Measurements from ENCODE around the gene IFI27.

IFI27 gene

DNA sequence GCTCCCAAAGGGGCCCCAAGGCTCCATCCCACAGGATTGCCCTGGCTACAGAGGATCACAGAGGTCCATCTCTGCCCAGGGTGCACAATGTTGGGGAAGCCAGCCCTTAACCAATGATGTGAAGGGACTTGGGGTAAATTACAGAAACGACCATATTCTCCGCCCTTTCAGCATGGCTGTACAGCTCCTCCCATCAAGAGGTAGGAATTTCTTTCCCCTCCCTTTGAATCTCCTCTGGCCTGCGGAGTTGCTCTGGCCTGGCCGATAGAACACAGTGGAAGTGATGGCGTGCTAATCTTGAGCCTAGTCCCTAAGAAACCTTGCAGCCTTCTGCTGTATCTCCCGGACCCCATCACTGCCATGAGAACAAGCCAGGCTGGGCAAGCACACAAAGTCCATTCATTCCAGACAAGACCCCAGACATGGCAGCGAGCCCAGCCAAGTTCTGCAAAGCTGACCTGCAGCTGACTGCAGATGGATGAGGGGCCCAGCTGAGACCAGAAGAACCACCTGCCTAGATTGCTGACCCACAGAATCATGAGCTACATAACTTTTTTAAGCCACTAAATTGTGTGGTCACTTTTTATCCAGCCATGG lies 6.9 kb upstream of the IFI27 start:
- H3K4me3 ChIP-seq (ENCODE audit: low read depth, low read length) = no peak overlapping the region
- no peaks in the 10 kb centered on the region for H3K27me3 ChIP-seq (ENCODE audit: insufficient read depth, low read length)
- no peaks in the 10 kb centered on the region for H3K79me2 ChIP-seq (ENCODE audit: control insufficient read depth, insufficient read depth, low read length, unreplicated experiment)
- H2AFZ ChIP-seq (ENCODE audit: low read length, unreplicated experiment) = no peak overlapping the region
- H3K4me1 ChIP-seq (ENCODE audit: control insufficient read depth, insufficient read depth, low read length, unreplicated experiment) = peaks cover 11% of the 10 kb centered on the region
- H3K27ac ChIP-seq (ENCODE audit: low read depth, low read length) = no peak overlapping the region
- no peaks in the 10 kb centered on the region for H3K36me3 ChIP-seq (ENCODE audit: insufficient read depth, low read length)

DNA sequence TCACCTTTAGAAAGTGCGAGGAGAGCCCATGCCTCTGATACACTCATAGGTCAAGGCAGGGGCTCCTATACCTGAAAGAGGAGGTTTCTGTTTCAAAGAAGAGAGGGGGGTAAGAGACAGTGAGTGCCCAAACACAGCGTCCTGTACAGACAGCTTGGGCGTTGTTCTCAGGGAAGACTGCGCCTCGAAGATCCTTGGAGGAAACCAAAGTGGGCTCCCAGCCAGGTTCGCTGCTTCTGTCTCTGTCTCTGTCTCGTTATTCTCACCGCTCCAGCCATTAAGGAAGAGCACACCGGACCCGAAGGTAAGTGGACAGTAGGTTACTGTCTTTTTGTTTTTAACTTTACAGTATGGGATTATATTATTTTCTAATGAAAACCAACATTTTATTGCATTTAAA lies 5.8 kb upstream of the IFI27 start:
- peaks cover 12% of the 10 kb centered on the region for H3K4me1 ChIP-seq (ENCODE audit: control insufficient read depth, insufficient read depth, low read length, unreplicated experiment)
- H3K27me3 ChIP-seq (ENCODE audit: insufficient read depth, low read length) = no peaks in the 10 kb centered on the region
- H3K36me3 ChIP-seq (ENCODE audit: insufficient read depth, low read length) = no peaks in the 10 kb centered on the region
- H2AFZ ChIP-seq (ENCODE audit: low read length, unreplicated experiment) = no peak overlapping the region
- H3K79me2 ChIP-seq (ENCODE audit: control insufficient read depth, insufficient read depth, low read length, unreplicated experiment) = no peaks in the 10 kb centered on the region
- no peak overlapping the region for H3K4me3 ChIP-seq (ENCODE audit: low read depth, low read length)
- H3K27ac ChIP-seq (ENCODE audit: low read depth, low read length) = no peak overlapping the region

DNA sequence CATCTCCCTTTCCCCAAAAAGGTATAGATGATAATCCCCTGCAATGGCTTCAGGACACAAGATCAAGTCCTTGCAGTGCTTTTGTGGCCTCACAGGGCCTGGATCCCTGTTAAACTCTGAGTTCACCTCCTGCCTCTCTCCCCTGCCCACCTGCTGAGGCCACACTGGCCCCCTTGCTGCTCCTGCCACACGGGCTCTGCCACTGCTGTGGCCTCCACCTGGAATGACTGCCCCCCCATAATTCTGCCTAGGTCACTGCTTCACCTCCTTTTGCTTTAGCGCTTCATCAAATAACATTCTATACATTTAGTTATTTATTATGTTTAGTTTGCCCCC lies 653 bp upstream of the IFI27 start:
- Histone ChIP-seq H3K27ac (ENCODE audit: low read depth, low read length) (peak overlapping the region; percentile 64), H3K27me3 (ENCODE audit: insufficient read depth, low read length) (no peaks in the 10 kb centered on the region), H3K4me3 (ENCODE audit: low read depth, low read length) (no peak overlapping the region), H2AFZ (ENCODE audit: low read length, unreplicated experiment) (no peak overlapping the region), H3K79me2 (ENCODE audit: control insufficient read depth, insufficient read depth, low read length, unreplicated experiment) (peaks cover 24% of the 10 kb centered on the region), H3K4me1 (ENCODE audit: control insufficient read depth, insufficient read depth, low read length, unreplicated experiment) (peaks cover 38% of the 10 kb centered on the region), H3K36me3 (ENCODE audit: insufficient read depth, low read length) (no peaks in the 10 kb centered on the region)

DNA sequence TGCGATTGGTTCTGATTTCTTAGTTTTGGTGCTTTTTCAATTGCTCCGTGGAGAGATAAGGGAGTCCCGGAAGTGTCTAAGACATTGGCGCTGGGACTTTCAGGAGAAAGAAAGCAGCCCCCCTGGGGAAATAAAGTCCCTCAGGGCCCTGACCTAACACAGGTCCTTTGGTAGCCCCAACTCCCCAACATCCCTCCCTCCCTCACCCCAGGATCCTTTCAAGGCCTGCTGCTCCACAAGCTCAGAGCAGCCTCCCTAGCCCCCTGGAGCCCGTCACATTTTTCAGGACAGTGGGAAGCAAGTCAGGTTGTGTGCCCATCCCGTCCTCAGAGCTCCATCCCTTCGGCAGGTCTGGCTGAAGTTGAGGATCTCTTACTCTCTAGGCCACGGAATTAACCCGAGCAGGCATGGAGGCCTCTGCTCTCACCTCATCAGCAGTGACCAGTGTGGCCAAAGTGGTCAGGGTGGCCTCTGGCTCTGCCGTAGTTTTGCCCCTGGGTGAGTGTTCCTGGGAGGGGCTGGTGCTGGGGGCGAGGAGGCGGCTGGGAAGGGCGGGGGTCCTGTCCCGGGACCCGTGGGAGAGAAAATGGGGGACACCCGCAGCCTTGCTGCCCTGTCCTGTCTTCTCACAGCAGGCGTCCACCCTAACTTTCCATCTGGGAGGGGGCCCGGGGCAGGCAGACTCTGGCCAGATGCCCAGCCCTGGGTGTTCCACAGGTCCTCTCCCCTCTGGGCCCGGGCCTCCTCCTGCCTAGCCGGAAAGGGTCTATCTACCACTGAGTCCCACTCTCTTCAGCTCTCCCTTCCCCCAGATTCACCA lies 950 bp downstream of the IFI27 start:
- H3K4me1 ChIP-seq (ENCODE audit: control insufficient read depth, insufficient read depth, low read length, unreplicated experiment) = peaks cover 42% of the 10 kb centered on the region
- peak overlapping the region; percentile 79 for H3K4me3 ChIP-seq (ENCODE audit: low read depth, low read length)
- H3K79me2 ChIP-seq (ENCODE audit: control insufficient read depth, insufficient read depth, low read length, unreplicated experiment) = peaks cover 24% of the 10 kb centered on the region
- no peak overlapping the region for H2AFZ ChIP-seq (ENCODE audit: low read length, unreplicated experiment)
- H3K27ac ChIP-seq (ENCODE audit: low read depth, low read length) = peak overlapping the region; percentile 64; the same call in 1 of the 2 replicates
- H3K27me3 ChIP-seq (ENCODE audit: insufficient read depth, low read length) = no peaks in the 10 kb centered on the region
- no peaks in the 10 kb centered on the region for H3K36me3 ChIP-seq (ENCODE audit: insufficient read depth, low read length)

DNA sequence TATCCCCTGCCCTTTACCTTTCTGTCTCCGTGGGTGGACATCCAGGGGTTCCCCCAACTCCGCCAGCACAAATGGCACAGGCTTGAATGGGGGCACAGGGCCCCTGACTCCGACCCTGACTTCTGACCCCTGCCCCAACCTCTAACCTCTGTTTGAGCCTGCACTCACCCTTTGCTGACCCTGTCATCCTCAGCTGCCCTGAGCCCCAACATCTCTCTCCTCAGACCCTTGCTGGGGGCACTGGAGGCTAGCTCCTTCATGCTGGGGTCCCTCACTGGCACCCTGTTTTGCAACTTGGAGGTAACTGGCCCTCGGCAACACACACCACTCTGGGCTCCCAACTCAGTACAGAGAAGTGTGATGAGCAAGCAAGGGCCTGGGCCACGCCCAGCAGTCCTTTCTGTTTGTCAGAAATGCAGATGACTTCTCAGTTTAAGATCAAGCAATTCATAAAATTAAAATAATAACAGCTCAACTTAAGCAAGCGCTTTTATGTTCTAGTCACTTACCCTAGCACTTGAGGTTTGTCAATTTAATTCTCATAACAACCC lies 2.1 kb downstream of the IFI27 start:
- Histone ChIP-seq H3K4me3 (ENCODE audit: low read depth, low read length) (peak overlapping the region; percentile 79), H3K36me3 (ENCODE audit: insufficient read depth, low read length) (no peaks in the 10 kb centered on the region), H3K79me2 (ENCODE audit: control insufficient read depth, insufficient read depth, low read length, unreplicated experiment) (peaks cover 24% of the 10 kb centered on the region), H2AFZ (ENCODE audit: low read length, unreplicated experiment) (no peak overlapping the region), H3K4me1 (ENCODE audit: control insufficient read depth, insufficient read depth, low read length, unreplicated experiment) (peaks cover 42% of the 10 kb centered on the region), H3K27ac (ENCODE audit: low read depth, low read length) (no peak overlapping the region), H3K27me3 (ENCODE audit: insufficient read depth, low read length) (no peaks in the 10 kb centered on the region)

DNA sequence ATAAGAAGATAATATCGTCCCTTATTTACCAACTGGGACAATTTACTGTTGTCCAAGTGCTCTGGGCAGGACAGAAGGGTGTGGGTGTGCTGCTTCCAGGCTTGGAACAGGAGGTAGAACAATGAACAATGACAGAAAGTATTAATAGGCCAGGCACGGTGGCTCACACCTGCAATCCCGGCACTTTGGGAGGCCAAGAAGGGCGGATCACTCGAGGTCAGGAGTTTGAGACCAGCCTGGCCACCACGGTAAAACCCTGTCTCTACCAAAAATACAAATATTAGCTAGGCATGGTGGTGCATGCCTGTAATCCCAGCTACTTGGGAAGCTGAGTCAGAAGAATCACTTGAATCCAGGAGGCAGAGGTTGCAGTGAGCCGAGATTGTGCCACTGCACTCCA lies 2.5 kb downstream of the IFI27 start:
- H3K79me2 ChIP-seq (ENCODE audit: control insufficient read depth, insufficient read depth, low read length, unreplicated experiment) = peaks cover 24% of the 10 kb centered on the region
- no peaks in the 10 kb centered on the region for H3K27me3 ChIP-seq (ENCODE audit: insufficient read depth, low read length)
- no peak overlapping the region for H2AFZ ChIP-seq (ENCODE audit: low read length, unreplicated experiment)
- H3K36me3 ChIP-seq (ENCODE audit: insufficient read depth, low read length) = no peaks in the 10 kb centered on the region
- 0 out of 2 replicates have a peak overlapping the region, but pooled peaks have one; percentile 79 for H3K4me3 ChIP-seq (ENCODE audit: low read depth, low read length)
- peaks cover 42% of the 10 kb centered on the region for H3K4me1 ChIP-seq (ENCODE audit: control insufficient read depth, insufficient read depth, low read length, unreplicated experiment)
- H3K27ac ChIP-seq (ENCODE audit: low read depth, low read length) = no peak overlapping the region

GRCh38 chr14:94113490-94113889 lies 3.0 kb downstream of the IFI27 start:
- H3K4me1 ChIP-seq (ENCODE audit: control insufficient read depth, insufficient read depth, low read length, unreplicated experiment) = peaks cover 42% of the 10 kb centered on the region

DNA sequence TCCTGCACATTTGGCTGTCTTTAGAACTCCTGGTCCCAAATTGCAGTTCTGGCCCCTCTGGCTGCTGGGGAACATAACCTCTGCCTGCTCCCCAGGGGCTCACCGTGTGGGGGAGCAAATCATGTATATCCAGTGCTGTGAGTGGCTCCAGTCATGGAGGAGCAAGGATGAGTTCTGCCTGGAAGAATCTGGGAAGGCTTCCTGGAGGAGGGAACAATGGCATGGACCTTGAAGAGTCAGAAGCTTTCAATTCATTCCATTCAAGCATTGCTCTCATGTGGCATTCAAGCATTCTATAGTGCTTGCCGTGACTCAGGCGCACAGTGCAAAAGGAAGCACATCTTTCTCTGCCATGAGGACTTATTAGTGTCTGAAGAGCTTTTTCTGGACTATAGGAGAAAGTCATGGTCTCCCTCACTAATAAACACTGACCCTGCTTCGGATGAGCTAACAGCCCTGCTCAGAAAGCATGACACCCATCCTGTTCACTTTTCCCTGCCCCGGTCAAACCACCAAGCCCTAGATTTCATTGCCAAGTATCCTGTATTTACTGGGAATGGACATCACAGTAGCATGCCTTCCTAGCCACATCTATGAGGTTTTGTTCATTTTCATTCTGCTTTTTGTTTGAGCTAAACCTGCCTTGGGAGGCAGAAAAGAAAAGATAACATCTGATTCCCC lies 3.5 kb downstream of the IFI27 start:
- Histone ChIP-seq H3K27me3 (ENCODE audit: insufficient read depth, low read length) (no peaks in the 10 kb centered on the region), H3K27ac (ENCODE audit: low read depth, low read length) (no peak overlapping the region), H3K4me3 (ENCODE audit: low read depth, low read length) (no peak overlapping the region), H3K4me1 (ENCODE audit: control insufficient read depth, insufficient read depth, low read length, unreplicated experiment) (peaks cover 42% of the 10 kb centered on the region), H2AFZ (ENCODE audit: low read length, unreplicated experiment) (no peak overlapping the region), H3K79me2 (ENCODE audit: control insufficient read depth, insufficient read depth, low read length, unreplicated experiment) (peaks cover 24% of the 10 kb centered on the region), H3K36me3 (ENCODE audit: insufficient read depth, low read length) (no peaks in the 10 kb centered on the region)

More at GRCh38 chr14:94113490-94113889, 3.0 kb downstream of the IFI27 start:
- no peak overlapping the region for H2AFZ ChIP-seq (ENCODE audit: low read length, unreplicated experiment)
- H3K27me3 ChIP-seq (ENCODE audit: insufficient read depth, low read length) = no peaks in the 10 kb centered on the region
- no peaks in the 10 kb centered on the region for H3K36me3 ChIP-seq (ENCODE audit: insufficient read depth, low read length)
- no peak overlapping the region for H3K27ac ChIP-seq (ENCODE audit: low read depth, low read length)
- H3K79me2 ChIP-seq (ENCODE audit: control insufficient read depth, insufficient read depth, low read length, unreplicated experiment) = peaks cover 24% of the 10 kb centered on the region
- no peak overlapping the region for H3K4me3 ChIP-seq (ENCODE audit: low read depth, low read length)

- no peaks in the 10 kb centered on the region for H3K36me3 ChIP-seq (ENCODE audit: insufficient read depth, low read length)
- peak overlapping the region; percentile 8; the same call in 1 of the 2 replicates for H3K4me3 ChIP-seq (ENCODE audit: low read depth, low read length)
- peaks cover 42% of the 10 kb centered on the region for H3K4me1 ChIP-seq (ENCODE audit: control insufficient read depth, insufficient read depth, low read length, unreplicated experiment)
- H3K27me3 ChIP-seq (ENCODE audit: insufficient read depth, low read length) = no peaks in the 10 kb centered on the region
- H2AFZ ChIP-seq (ENCODE audit: low read length, unreplicated experiment) = no peak overlapping the region
- H3K79me2 ChIP-seq (ENCODE audit: control insufficient read depth, insufficient read depth, low read length, unreplicated experiment) = peaks cover 24% of the 10 kb centered on the region
- no peak overlapping the region for H3K27ac ChIP-seq (ENCODE audit: low read depth, low read length)
These were observed 4.1 kb downstream of the IFI27 start for GRCh38 chr14:94114589-94115057.

DNA sequence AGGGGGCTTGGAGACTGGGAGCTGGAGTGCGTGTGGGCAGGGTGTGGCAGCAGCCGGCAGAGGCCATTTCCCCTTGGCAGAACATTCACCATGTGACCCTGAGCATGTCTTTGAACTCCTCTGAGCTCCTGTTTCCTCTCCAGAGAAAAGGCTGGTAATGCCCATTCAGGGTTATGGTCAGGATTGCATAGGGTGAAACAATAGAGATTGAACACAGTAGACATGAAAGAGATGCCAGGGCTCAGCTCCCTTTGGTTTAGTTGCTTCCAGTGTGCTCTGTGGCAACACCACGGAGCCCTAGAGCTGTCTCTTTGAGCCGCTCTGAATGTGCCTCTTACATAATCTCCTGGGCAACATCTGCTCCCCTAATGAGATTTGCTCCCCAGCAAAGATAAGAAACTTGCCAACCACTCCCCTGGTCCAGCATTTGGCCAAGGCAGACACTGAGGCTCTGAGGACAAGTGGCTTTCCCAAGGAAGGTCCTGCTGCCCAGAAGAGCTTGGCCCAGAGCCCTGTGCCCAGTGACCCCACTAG lies 4.6 kb downstream of the IFI27 start:
- no peak overlapping the region for H2AFZ ChIP-seq (ENCODE audit: low read length, unreplicated experiment)

More for the DNA sequence above, 4.6 kb downstream of the IFI27 start:
- H3K4me1 ChIP-seq (ENCODE audit: control insufficient read depth, insufficient read depth, low read length, unreplicated experiment) = peaks cover 37% of the 10 kb centered on the region
- H3K36me3 ChIP-seq (ENCODE audit: insufficient read depth, low read length) = no peaks in the 10 kb centered on the region
- H3K79me2 ChIP-seq (ENCODE audit: control insufficient read depth, insufficient read depth, low read length, unreplicated experiment) = peaks cover 24% of the 10 kb centered on the region
- peak overlapping the region; percentile 8; the same call in 1 of the 2 replicates for H3K4me3 ChIP-seq (ENCODE audit: low read depth, low read length)
- H3K27ac ChIP-seq (ENCODE audit: low read depth, low read length) = no peak overlapping the region
- H3K27me3 ChIP-seq (ENCODE audit: insufficient read depth, low read length) = no peaks in the 10 kb centered on the region

All from ACC112 (cell line).